Stimulated activated naive CD4-positive, alpha-beta T cell treated with Interleukin-2 at 50 U/mL for 16 hours (primary cell): ENCODE measurements around the gene DAB2.
"Not testable (repeated sequence)": the region's sequence is repeated elsewhere in the genome, so short reads cannot be mapped to it uniquely, and the experiment has no call there.

Experiments used
- DNase-seq: peaks from one replicate; lab custom pipeline; 2025; lab: John Stamatoyannopoulos, UW

Gene DAB2

DNA sequence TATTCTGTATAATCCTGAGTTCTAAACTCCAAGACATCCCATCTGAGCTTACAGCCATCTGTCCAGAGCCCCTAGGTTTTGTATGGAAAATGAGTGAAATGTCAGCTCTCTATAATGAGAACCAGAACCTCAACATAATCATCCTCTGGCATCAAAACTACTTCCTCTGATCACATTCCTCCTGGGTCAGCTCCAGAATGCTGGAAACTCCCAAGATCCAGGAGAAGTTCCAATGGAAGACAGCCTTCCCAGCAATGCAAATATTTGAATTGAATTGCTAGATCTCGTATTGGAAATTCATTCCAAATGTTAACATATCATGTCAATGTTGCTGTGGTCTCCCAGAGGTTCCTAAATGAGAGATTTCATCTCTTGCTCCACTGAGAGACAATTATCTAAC lies 84.3 kb downstream of the DAB2 start:
- no peak for DNase-seq

DNA sequence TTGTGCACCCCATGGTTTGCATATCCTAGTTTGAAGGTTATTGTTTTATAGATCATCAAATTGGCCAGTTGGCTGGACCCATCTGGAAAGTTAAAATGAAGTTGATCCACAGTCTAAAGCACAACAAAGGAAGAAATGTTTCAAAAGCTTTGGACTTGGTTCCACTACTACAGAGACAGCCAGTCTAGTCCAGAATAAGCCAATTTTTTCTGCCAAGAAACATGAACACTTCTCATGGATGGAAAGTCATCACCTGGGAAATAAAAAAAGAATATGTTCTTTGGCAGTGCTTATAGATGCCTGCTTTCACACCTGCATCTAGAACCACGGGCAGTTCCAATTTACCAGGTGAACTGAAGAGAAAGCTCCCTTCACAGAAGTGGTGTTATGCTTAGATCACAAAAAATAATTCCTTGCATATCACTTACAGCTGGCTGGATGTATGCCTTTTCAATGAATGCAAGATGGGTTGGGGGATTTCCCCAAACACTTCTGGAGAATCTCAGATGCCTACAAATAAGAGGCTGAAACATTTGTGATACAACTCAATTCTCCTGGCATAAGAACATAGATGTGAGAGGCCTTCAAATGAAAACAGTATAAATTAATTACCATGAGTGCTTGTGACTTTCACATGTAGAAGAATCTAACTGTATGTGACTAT lies 87.4 kb downstream of the DAB2 start:
- DNase-seq = no peak

- DNase-seq = not testable (repeated sequence)
Observed at GRCh38 chr5:39334296-39334695, 90.5 kb downstream of the DAB2 start.

DNA sequence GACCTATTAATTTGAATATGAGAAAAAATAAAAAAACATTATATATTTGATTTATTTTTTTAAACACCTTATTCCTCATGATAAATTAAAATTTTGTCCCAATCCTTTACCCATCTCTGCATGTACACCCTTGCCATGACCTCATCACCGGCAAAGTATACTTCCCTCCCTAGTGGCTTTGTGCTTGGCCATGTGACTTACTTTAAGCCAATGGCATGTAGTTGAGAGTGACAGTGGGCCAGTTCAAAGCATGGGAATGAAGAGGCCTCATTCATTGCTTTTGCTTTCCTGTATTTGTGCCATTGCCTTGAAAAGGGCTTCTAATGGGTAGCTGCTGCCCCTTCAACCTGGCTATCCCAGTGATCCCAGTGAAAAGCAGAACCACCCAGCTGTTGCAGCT lies 91.7 kb downstream of the DAB2 start:
- DNase-seq = no peak

DNA sequence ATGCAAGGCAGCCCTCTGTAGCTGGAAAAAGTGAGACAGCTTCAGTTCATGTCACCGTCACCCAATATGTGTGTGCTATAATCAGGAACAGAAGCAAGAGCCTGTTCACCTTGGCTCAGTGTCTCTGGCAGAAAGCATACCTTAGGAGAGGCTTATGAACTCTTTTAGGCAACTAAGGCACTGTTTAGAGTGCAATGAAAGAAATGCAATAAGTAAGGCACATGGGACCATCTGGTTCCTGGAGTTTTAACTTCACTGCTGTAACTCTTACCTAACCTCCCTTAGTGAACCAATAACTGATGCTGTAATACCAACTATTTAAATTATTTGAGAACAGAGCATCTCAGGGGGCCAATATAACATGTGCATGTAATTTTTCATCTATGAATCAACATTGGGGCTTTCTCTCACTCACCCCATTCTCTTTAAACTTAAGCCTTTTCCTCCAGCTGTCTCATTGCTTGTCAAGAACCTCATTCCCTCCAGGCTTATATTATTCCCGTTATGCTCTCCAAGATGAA lies 92.9 kb downstream of the DAB2 start:
- no peak for DNase-seq

DNA sequence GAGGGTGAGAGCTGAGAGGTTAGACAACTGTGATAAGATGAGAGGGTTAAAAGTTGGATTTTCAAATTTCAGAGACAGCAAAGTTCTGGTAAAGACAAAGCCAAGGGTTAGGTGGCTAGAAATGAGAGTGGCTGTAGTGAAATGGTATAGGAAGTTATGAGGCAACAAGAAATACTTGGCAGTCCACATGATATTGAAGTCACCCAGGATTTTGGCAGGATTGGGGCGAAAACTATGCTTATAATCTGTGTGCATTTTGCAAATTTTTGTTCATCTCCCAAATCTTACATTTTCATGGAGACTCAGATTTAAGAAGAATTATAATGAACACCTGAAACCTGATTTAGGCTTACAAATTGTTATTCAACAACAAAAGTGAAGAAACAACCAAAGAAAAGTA lies 96.0 kb downstream of the DAB2 start:
- DNase-seq = no peak

- DNase-seq = no peak
Observed at GRCh38 chr5:39323542-39323941, 101.2 kb downstream of the DAB2 start.
